ENCODE results near the gene PLSCR2.
"Not testable (repeated sequence)": the region's sequence is repeated elsewhere in the genome, so short reads cannot be mapped to it uniquely, and the experiment has no call there.

Gene PLSCR2

GRCh38 chr3:146412711-146413110 lies 56.6 kb downstream of the PLSCR2 start:
- not testable (repeated sequence) for DNase-seq

DNA sequence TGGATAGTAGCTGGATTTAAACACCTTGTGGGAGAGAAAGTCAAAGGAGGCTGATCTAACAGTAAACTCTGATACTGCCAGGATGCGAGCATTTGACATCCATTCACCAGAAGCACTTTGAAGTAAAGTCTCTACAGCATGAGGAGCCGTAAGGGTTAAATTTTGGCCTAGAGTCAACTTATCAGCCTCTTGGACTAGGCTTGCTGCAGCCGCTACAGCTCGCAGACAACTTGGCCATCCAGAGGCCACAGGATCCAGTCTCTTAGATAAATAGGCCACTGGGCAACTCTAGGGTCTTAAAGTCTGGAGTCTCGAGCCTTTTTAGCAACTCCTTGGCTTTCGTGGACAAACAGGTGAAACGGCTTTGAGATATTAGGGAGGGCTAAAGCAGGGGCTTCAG lies 61.4 kb downstream of the PLSCR2 start:
- no peak for DNase-seq

GRCh38 chr3:146404436-146404835 lies 64.9 kb downstream of the PLSCR2 start:
- DNase-seq: no peak

GRCh38 chr3:146403792-146404191 lies 65.6 kb downstream of the PLSCR2 start:
- DNase-seq: no peak

DNA sequence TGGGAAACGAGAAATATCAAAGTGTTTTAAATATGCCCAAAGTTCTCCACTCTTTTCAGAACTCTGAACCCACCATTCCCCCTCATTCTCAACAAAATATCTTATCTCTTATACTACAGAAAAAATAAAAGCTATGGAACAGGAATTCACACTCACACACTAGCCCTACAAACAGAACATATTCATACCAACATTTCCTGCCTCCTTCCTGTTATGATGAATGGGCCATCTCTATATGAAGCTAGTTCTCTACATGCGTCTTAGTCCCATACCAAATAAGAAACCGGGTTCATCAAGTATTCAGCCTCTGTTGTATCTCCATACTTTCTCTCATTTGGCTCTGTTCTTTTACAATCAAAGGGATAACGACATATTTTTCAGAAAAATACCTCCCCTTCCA lies 72.6 kb downstream of the PLSCR2 start:
- no peak for DNase-seq

DNA sequence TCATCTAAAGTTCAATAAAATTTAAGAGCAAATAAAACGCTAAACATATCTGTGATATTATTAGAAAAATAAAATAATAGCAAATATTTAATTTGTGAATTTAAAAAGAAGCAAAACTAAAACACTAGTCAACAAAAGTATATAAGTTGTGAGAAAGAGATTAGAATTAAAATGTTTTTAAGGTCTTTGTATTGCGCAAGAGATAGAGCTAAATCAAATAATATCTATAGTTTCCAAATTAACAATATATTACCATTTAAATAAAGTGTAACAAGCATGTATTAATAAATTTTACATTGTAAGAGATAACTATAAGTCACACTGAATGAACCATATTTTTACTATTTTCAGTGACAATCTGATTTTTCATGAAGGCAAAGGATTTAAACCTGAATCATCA lies 74.2 kb downstream of the PLSCR2 start:
- no peak for DNase-seq

DNA sequence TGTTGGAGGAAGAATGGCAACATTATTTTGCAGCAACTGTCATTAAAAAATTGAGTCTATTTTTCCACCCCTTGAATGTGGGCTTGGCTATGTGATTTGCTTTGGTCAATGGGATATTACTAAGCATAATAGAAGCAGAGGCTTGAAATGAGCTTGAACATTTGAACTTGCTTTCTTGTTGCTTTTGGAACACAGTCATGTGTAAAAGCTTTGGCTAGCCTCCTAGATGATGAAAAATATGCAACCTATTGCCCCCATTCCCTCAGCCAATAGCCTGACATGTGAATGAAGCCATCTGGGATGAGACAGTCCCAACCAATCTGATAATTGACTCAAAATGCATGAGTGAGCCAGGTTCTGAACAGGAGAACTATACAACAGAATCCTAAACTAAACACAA lies 78.4 kb downstream of the PLSCR2 start:
- DNase-seq: no peak

- no peak for DNase-seq
These were observed 79.2 kb downstream of the PLSCR2 start for GRCh38 chr3:146390006-146390772.

DNA sequence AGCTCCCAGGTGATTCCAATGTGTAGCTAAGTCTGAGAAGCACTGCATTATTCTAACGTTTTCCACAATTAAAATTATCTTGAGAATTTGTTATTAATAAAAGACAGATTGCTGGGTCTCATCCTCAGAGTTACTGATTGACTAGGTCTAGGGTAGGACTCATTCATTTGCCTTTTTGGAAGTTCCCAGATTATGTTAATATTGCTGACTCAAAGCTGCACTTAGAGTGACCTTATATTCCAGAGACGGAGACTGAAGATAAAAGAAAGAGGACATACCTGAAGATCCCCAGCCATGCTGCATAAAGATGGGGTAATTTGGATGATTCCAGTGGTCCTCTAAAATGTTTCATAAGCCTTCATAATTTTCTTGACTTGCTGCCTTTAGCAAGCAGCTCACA lies 81.8 kb downstream of the PLSCR2 start:
- no peak for DNase-seq

DNA sequence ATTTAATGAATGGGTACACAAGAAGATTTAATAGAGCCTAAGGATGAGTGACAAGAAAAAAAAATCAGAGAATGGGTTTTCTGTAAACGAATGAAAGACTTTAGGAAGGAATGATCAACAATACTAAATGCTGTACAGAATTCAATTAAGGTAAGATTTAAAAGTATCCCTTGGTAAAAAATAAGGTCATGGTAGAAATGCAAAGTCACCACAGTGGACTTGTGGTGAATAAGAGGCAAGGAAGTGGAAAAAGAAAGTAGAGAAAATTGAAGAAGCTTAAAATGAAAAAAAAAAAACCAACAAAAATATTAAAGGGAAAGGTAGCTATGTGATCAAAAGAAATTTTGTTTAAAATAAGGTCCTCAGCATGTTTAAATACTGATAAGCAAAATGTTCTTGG lies 82.4 kb downstream of the PLSCR2 start:
- no peak for DNase-seq

DNA sequence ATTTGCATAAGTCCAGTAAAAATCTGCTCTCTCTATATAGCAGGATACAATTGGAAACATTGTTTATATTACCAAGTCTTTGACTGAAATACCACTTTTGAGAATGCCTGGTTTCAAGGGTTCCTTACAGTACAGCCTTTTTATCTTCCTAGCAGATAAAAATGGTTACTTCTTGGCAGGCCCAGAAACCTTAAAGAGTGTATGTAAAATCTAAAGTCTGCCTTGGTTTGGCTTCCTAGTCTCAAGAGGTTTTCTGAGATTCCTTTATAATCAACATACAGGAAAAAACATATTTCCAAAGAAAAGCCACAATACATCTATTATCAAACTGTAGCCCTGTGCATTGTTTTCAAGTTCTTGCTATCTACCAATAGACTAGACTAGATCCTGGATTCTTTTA lies 84.6 kb downstream of the PLSCR2 start:
- no peak for DNase-seq
